Caco-2 (cell line): ENCODE results near the gene SRGAP1. TPM values are rescaled to one million over a fixed set of nuclear protein-coding genes. Genes with fewer than 3 reads are reported as not detected.

Source experiments
- BruUV-seq: library from RNA; stranded (reverse); fragments of 400-500 nt; replicated peaks from 2 replicates; lab custom pipeline; 2021; lab: Mats Ljungman, UMichigan
- CTCF ChIA-PET: fragments of 300-600 bp; sonication (Branson Sonifier 250); formaldehyde crosslinking; loops from one replicate; lab custom pipeline; 2022; ENCODE audit warnings: antibody characterized with exemption; lab: Charles Lee
- POLR2A ChIA-PET: fragments of 300-600 bp; sonication (Branson Sonifier 250); formaldehyde crosslinking; loops from one replicate; lab custom pipeline; 2022; ENCODE audit warnings: antibody characterized with exemption; lab: Charles Lee
- DNase-seq, 2 experiments: peaks; one replicate each; pipeline versions ENCODE4 v3.0.0 to v3.0.0-alpha.2; 2020 to 2022
- H3K27me3 ChIP-seq: replicated peaks from 2 replicates; pipeline ENCODE4 v1.6.0; 2011; ENCODE audit warnings: low read length; ENCODE audit not compliant: control insufficient read depth, insufficient read depth
- H3K36me3 ChIP-seq: 2 replicates; pipeline ENCODE4 v1.5.1; 2011; ENCODE audit warnings: low read length; ENCODE audit not compliant: control insufficient read depth, insufficient read depth
- H3K4me1 ChIP-seq: fragments of 250-450 bp; sonication (Bioruptor Pico); 2 replicates; pipeline ENCODE4 v1.5.1; 2020; ENCODE audit warnings: mild to moderate bottlenecking
- H3K4me3 ChIP-seq: 2 replicates; pipeline ENCODE4 v1.5.1; 2011; ENCODE audit warnings: low read depth, mild to moderate bottlenecking, control low read depth, low read length
- H3K9me3 ChIP-seq: fragments of 250-450 bp; sonication (Bioruptor Pico); 2 replicates; pipeline ENCODE4 v1.5.1; 2020; ENCODE audit warnings: mild to moderate bottlenecking, moderate library complexity
- H3K27ac Mint-ChIP-seq: one replicate; pipeline ENCODE4 v1.8.0; 2022; ENCODE audit warnings: mixed read lengths; ENCODE audit not compliant: unreplicated experiment
- H3K27me3 Mint-ChIP-seq: one replicate; pipeline ENCODE4 v1.8.0; 2022; ENCODE audit warnings: mixed read lengths; ENCODE audit not compliant: insufficient read depth, unreplicated experiment
- H3K36me3 Mint-ChIP-seq: one replicate; pipeline ENCODE4 v1.8.0; 2022; ENCODE audit warnings: mild to moderate bottlenecking, mixed read lengths; ENCODE audit not compliant: insufficient read depth, unreplicated experiment
- H3K4me1 Mint-ChIP-seq: one replicate; pipeline ENCODE4 v1.8.0; 2022; ENCODE audit warnings: low read depth, mixed read lengths; ENCODE audit not compliant: unreplicated experiment
- H3K4me3 Mint-ChIP-seq: one replicate; pipeline ENCODE4 v1.8.0; 2022; ENCODE audit warnings: mild to moderate bottlenecking, moderate library complexity, mixed read lengths; ENCODE audit not compliant: unreplicated experiment
- H3K9me3 Mint-ChIP-seq: one replicate; pipeline ENCODE4 v1.8.0; 2022; ENCODE audit warnings: mixed read lengths; ENCODE audit not compliant: unreplicated experiment
- CTCF ChIP-seq, 2 experiments: fragments of 200-600 bp in 1 of 2; IDR thresholded peaks; 1 replicate in 1 of 2; 2 replicates in 1 of 2; pipeline versions ENCODE4 v1.5.1 to v1.8.0; 2011 to 2022; ENCODE audit warnings: antibody characterized with exemption in 1 of 2, control low read depth in 1 of 2, inconsistent platforms in 1 of 2, low read depth in 1 of 2, low read length in 1 of 2, mild to moderate bottlenecking in 1 of 2, moderate library complexity in 1 of 2; ENCODE audit not compliant: insufficient read depth in 1 of 2, severe bottlenecking in 1 of 2, unreplicated experiment in 1 of 2
- intact Hi-C: fragments of 100-400 bp; cut with micrococcal nuclease; formaldehyde crosslinking; loops from one replicate; pipeline ENCODE4 v1.10.0; 2022; ENCODE audit not compliant: unreplicated experiment
- total RNA-seq: library from RNA; stranded (reverse); gene quantifications from 2 replicates; pipeline ENCODE4 v1.2.3, GENCODE V29; 2022

The SRGAP1 gene
- total RNA-seq, 1 experiment from 2014 or later, result 22.1 TPM

GRCh38 chr12:63888908-63889635 is 44.6 kb downstream of the SRGAP1 start:
- Mint-ChIP-seq H3K4me1 (peaks cover 43% of the 10 kb centered on the region), H3K4me3 (no peak overlapping the region), H3K27ac (peak overlapping the region; percentile 74), H3K9me3 (peaks cover 7% of the 10 kb centered on the region), H3K27me3 (no peaks in the 10 kb centered on the region), H3K36me3 (peaks cover 13% of the 10 kb centered on the region)
- TF ChIP-seq CTCF (IDR thresholded peaks at IDR 0.05; ENCODE audit: insufficient read depth in 1 of 2, low read depth in 1 of 2, low read length in 1 of 2, severe bottlenecking in 1 of 2, unreplicated experiment in 1 of 2), result no peak
- BruUV-seq, result TSS peak; percentile 71
- Histone ChIP-seq H3K4me3 (no peak overlapping the region), H3K4me1 (peaks cover 39% of the 10 kb centered on the region), H3K9me3 (no peaks in the 10 kb centered on the region), H3K36me3 (no peaks in the 10 kb centered on the region; the same call in 1 of the 2 replicates), H3K27me3 (no peaks in the 10 kb centered on the region)
- intact Hi-C loops, result loop anchor here (1.0 to 2.0 kb wide), 4 partner anchors 27 to 44 kb away; partner anchors contain the start of gene SRGAP1
- no peak for DNase-seq
- ChIA-PET POLR2A (interaction anchor here (0.5 to 1.4 kb wide), 2 partner anchors 16 to 27 kb away, joined by 3 read pairs; no protein-coding TSS in a partner anchor), CTCF (interaction anchor here (1.4 kb wide), 1 partner anchor 50 kb away, joined by 3 read pairs; no protein-coding TSS in a partner anchor)

GRCh38 chr12:63889721-63890509 is 45.4 kb downstream of the SRGAP1 start:
- DNase-seq, result peak; percentile 79 to 82
- Histone ChIP-seq H3K4me1 (peaks cover 39% of the 10 kb centered on the region), H3K36me3 (no peaks in the 10 kb centered on the region; the same call in 1 of the 2 replicates), H3K27me3 (no peaks in the 10 kb centered on the region), H3K4me3 (no peak overlapping the region), H3K9me3 (no peaks in the 10 kb centered on the region)
- intact Hi-C loops, result loop anchor here (1.0 to 2.0 kb wide), 4 partner anchors 28 to 45 kb away; partner anchors contain the start of gene SRGAP1
- Mint-ChIP-seq H3K27me3 (no peaks in the 10 kb centered on the region), H3K36me3 (peaks cover 13% of the 10 kb centered on the region), H3K4me3 (no peak overlapping the region), H3K27ac (peak overlapping the region; percentile 74), H3K9me3 (peaks cover 7% of the 10 kb centered on the region), H3K4me1 (peaks cover 47% of the 10 kb centered on the region)
- ChIA-PET POLR2A (interaction anchor here (0.5 to 1.4 kb wide), 2 partner anchors 17 to 28 kb away, joined by 3 read pairs; no protein-coding TSS in a partner anchor), CTCF (interaction anchor here (1.1 to 1.5 kb wide), 3 partner anchors 14 to 51 kb away, joined by 3 to 4 read pairs (median 3); partner anchors contain the start of gene SRGAP1)
- no peak for TF ChIP-seq CTCF (IDR thresholded peaks at IDR 0.05; ENCODE audit: insufficient read depth in 1 of 2, low read depth in 1 of 2, low read length in 1 of 2, severe bottlenecking in 1 of 2, unreplicated experiment in 1 of 2)
- BruUV-seq, result TSS peak; percentile 29

GRCh38 chr12:63893170-63893569 is 48.7 kb downstream of the SRGAP1 start:
- no peaks in the 10 kb centered on the region for H3K9me3 Mint-ChIP-seq
- Histone ChIP-seq H3K27me3 (no peaks in the 10 kb centered on the region), H3K36me3 (no peaks in the 10 kb centered on the region), H3K4me1 (peaks cover 39% of the 10 kb centered on the region), H3K9me3 (no peaks in the 10 kb centered on the region), H3K4me3 (no peak overlapping the region)
- H3K36me3 Mint-ChIP-seq, result peaks cover 9% of the 10 kb centered on the region
- no peak overlapping the region for H3K4me3 Mint-ChIP-seq
- peaks cover 37% of the 10 kb centered on the region for H3K4me1 Mint-ChIP-seq
- no peaks in the 10 kb centered on the region for H3K27me3 Mint-ChIP-seq
- BruUV-seq, result no TSS peak
- no peak for TF ChIP-seq CTCF (IDR thresholded peaks at IDR 0.05; ENCODE audit: insufficient read depth in 1 of 2, low read depth in 1 of 2, low read length in 1 of 2, severe bottlenecking in 1 of 2, unreplicated experiment in 1 of 2)
- no peak overlapping the region for H3K27ac Mint-ChIP-seq
- CTCF ChIA-PET, result interaction anchor here (0.5 to 1.3 kb wide), 2 partner anchors 49 to 1920 kb away, joined by 3 to 15 read pairs; no protein-coding TSS in a partner anchor
- intact Hi-C loops, result no loop called here
- POLR2A ChIA-PET, result no interaction called here
- no peak for DNase-seq
